Hepatocyte (in vitro differentiated cells): Measurements from ENCODE around the gene EIF3K. TPM values are rescaled to one million over a fixed set of nuclear protein-coding genes. Genes with fewer than 3 reads are reported as not detected.

Experiments used
- DNase-seq: peaks from one replicate; pipeline ENCODE4 v3.0.0-alpha.2; 2016; ENCODE audit warnings: low spot score
- H2AFZ ChIP-seq: fragments of 200-600 bp; sonication (generic); 2 replicates; pipeline ENCODE4 v1.6.0; 2016; ENCODE audit warnings: antibody characterized with exemption, mild to moderate bottlenecking
- H3K27ac ChIP-seq: fragments of 200-600 bp; sonication (generic); 2 replicates; pipeline ENCODE4 v1.5.1; 2016; ENCODE audit warnings: mild to moderate bottlenecking
- H3K27me3 ChIP-seq: fragments of 200-600 bp; sonication (generic); 2 replicates; pipeline ENCODE4 v1.6.1; 2016
- H3K36me3 ChIP-seq: fragments of 200-600 bp; sonication (generic); replicated peaks from 2 replicates; pipeline ENCODE4 v1.5.1; 2016; ENCODE audit warnings: low read depth; ENCODE audit not compliant: insufficient read depth
- H3K4me1 ChIP-seq: fragments of 200-600 bp; sonication (generic); 2 replicates; pipeline ENCODE4 v1.5.1; 2016; ENCODE audit warnings: mild to moderate bottlenecking, moderate library complexity; ENCODE audit not compliant: insufficient read depth
- H3K4me2 ChIP-seq: fragments of 200-600 bp; sonication (generic); 2 replicates; pipeline ENCODE4 v1.6.0; 2016
- H3K4me3 ChIP-seq: fragments of 200-600 bp; sonication (generic); 2 replicates; pipeline ENCODE4 v1.5.1; 2016; ENCODE audit warnings: mild to moderate bottlenecking
- H3K79me2 ChIP-seq: fragments of 200-600 bp; sonication (generic); 2 replicates; pipeline ENCODE4 v1.6.0; 2017; ENCODE audit warnings: mild to moderate bottlenecking
- H3K9me2 ChIP-seq: fragments of 200-600 bp; sonication (generic); replicated peaks from 2 replicates; pipeline ENCODE4 v1.6.0; 2017; ENCODE audit warnings: mild to moderate bottlenecking; ENCODE audit not compliant: insufficient read depth
- H3K9me3 ChIP-seq: fragments of 200-600 bp; sonication (generic); 2 replicates; pipeline ENCODE4 v1.5.1; 2016; ENCODE audit warnings: low read depth, mild to moderate bottlenecking
- H4K20me1 ChIP-seq: fragments of 200-600 bp; sonication (generic); 2 replicates; pipeline ENCODE4 v1.6.0; 2016; ENCODE audit warnings: mild to moderate bottlenecking; ENCODE audit not compliant: insufficient read depth, poor library complexity, severe bottlenecking
- EZH2 ChIP-seq: fragments of 200-600 bp; sonication (generic); IDR thresholded peaks from 2 replicates; pipeline ENCODE4 v1.6.1; 2016; ENCODE audit warnings: antibody characterized with exemption, mild to moderate bottlenecking, borderline replicate concordance
- EZH2phosphoT487 ChIP-seq: fragments of 200-600 bp; sonication (generic); IDR thresholded peaks from one replicate; pipeline ENCODE4 v1.6.1; 2018; ENCODE audit warnings: antibody characterized with exemption, mild to moderate bottlenecking, low read depth, moderate library complexity; ENCODE audit not compliant: unreplicated experiment, severe bottlenecking
- WGBS: methylation state at CpG from one replicate; pipeline ENCODE4 v1.1.6; 2016; ENCODE audit warnings: low lambda C conversion rate; ENCODE audit errors: missing lambda C conversion rate; 5-methylcytosine and 5-hydroxymethylcytosine counted together
- polyA plus RNA-seq: library from polyadenylated mRNA; unstranded; fragments of >200 nt; fragmentation: Nextera tagmentation; extraction: Ambion mirVana; gene quantifications from 2 replicates; pipeline ENCODE4 v1.2.1, GENCODE V29; 2016
- total RNA-seq: library from RNA; depleted of rRNA; stranded (reverse); fragments of >200 nt; gene quantifications from 2 replicates; pipeline ENCODE4 v1.2.3, GENCODE V29; 2014
- TF ChIP-seq, protein P1 (sequence below): fragments of 200-600 bp; sonication (generic); IDR thresholded peaks from 2 replicates; pipeline ENCODE4 v1.5.1; 2016; ENCODE audit warnings: antibody characterized with exemption, mild to moderate bottlenecking; ENCODE audit not compliant: poor library complexity

Gene EIF3K
- total and polyA plus RNA-seq, 2 experiments from 2014 or later: 171 to 354 TPM

DNA sequence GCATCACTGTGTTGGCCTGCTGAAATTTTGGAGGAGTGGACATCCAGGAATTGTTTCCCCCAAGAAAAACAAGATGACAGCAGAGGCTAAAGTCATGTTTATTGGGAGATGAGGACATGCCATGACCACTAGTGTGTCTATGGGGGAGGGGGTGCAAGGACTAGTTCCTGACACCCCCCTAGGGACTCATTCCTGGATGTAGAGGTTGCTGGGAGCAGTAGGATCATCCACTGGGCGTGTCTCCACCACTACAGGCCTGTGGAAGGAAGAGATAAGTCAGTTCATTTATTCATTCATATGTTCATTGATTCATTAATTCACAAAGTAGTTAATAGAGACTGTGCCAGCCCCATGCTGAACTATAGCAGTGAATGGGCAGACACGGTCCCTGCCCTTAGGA, 31.4 kb upstream of the EIF3K start:
- no peak overlapping the region for H2AFZ ChIP-seq
- no peaks in the 10 kb centered on the region for H3K79me2 ChIP-seq
- no peaks in the 10 kb centered on the region for H3K9me3 ChIP-seq
- H3K36me3 ChIP-seq: no peaks in the 10 kb centered on the region
- no peaks in the 10 kb centered on the region for H3K27me3 ChIP-seq
- H3K27ac ChIP-seq: no peak overlapping the region
- H3K4me1 ChIP-seq: no peaks in the 10 kb centered on the region
- TF ChIP-seq EZH2phosphoT487 (no peak), EZH2 (no peak)
- TF ChIP-seq, protein P1, sequence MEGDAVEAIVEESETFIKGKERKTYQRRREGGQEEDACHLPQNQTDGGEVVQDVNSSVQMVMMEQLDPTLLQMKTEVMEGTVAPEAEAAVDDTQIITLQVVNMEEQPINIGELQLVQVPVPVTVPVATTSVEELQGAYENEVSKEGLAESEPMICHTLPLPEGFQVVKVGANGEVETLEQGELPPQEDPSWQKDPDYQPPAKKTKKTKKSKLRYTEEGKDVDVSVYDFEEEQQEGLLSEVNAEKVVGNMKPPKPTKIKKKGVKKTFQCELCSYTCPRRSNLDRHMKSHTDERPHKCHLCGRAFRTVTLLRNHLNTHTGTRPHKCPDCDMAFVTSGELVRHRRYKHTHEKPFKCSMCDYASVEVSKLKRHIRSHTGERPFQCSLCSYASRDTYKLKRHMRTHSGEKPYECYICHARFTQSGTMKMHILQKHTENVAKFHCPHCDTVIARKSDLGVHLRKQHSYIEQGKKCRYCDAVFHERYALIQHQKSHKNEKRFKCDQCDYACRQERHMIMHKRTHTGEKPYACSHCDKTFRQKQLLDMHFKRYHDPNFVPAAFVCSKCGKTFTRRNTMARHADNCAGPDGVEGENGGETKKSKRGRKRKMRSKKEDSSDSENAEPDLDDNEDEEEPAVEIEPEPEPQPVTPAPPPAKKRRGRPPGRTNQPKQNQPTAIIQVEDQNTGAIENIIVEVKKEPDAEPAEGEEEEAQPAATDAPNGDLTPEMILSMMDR: no peak
- H3K9me2 ChIP-seq: no peaks in the 10 kb centered on the region
- H3K4me3 ChIP-seq: no peak overlapping the region
- 92% methylated on average over 2 of the region's 2 CpGs for WGBS
- H3K4me2 ChIP-seq: no peak overlapping the region
- H4K20me1 ChIP-seq: no peaks in the 10 kb centered on the region
- DNase-seq: no peak

DNA sequence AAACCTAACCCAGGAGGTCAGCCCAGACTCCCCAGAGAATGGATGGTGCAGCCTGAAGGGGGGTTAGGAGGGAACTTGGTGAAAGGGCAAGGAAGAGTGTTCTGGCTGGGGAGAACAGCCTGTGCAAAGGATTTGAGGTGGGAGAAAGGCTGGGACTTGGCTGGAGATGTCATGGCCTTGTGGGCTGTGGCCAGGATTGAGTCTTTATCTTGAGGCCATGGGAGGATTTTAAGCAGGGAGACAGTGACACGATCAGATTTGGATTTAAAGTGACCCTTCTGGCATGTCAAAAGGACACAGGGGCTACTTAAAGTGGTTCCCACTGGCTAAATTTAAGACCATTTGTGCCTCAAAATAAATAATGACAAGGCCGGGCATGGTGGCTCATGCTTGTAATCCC, 30.9 kb upstream of the EIF3K start:
- Histone ChIP-seq H3K4me1 (no peaks in the 10 kb centered on the region), H3K36me3 (no peaks in the 10 kb centered on the region), H3K4me3 (no peak overlapping the region), H4K20me1 (no peaks in the 10 kb centered on the region), H3K9me3 (no peaks in the 10 kb centered on the region), H3K79me2 (no peaks in the 10 kb centered on the region), H2AFZ (no peak overlapping the region), H3K9me2 (no peaks in the 10 kb centered on the region), H3K4me2 (no peak overlapping the region), H3K27me3 (no peaks in the 10 kb centered on the region), H3K27ac (no peak overlapping the region)
- 82% methylated on average over 2 of the region's 2 CpGs for WGBS
- no peak for TF ChIP-seq EZH2
- TF ChIP-seq, protein P1: no peak
- no peak for TF ChIP-seq EZH2phosphoT487
- DNase-seq: no peak

DNA sequence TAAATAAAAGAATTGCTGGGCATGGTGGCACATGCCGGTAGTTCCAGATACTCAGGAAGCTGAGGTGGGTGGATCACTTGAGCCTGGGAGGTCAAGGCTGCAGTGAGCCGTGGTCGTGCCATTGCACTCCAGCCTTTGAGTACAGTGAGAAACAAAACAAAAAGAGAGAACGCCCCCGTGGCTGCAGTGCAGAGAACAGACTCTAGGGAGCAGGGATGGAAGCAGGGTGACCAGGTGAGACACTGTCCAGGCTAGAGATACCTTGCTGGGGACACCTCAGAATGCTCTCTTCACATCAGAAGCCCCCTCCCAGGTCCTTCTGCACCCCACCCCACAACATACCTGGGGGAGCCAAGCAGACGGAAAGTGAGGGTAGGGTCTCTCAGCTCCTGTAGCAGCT, 26.0 kb upstream of the EIF3K start:
- TF ChIP-seq EZH2phosphoT487 (no peak), EZH2 (no peak)
- TF ChIP-seq, protein P1: no peak
- no peak overlapping the region for H3K4me2 ChIP-seq
- H3K27ac ChIP-seq: no peak overlapping the region
- H3K9me2 ChIP-seq: no peaks in the 10 kb centered on the region
- no peaks in the 10 kb centered on the region for H3K79me2 ChIP-seq
- 77% methylated on average over 6 of the region's 6 CpGs for WGBS
- no peak for DNase-seq
- H3K4me3 ChIP-seq: no peak overlapping the region
- H3K27me3 ChIP-seq: no peaks in the 10 kb centered on the region
- no peaks in the 10 kb centered on the region for H3K9me3 ChIP-seq
- no peaks in the 10 kb centered on the region for H4K20me1 ChIP-seq
- H3K36me3 ChIP-seq: no peaks in the 10 kb centered on the region
- H2AFZ ChIP-seq: no peak overlapping the region
- H3K4me1 ChIP-seq: no peaks in the 10 kb centered on the region
